Caco-2 (cell line): ENCODE data around the gene UCKL1. TPM values are rescaled to one million over a fixed set of nuclear protein-coding genes. Genes with fewer than 3 reads are reported as not detected.

Experiments
- BruUV-seq: library from RNA; stranded (reverse); fragments of 400-500 nt; replicated peaks from 2 replicates; lab custom pipeline; 2021; lab: Mats Ljungman, UMichigan
- CTCF ChIA-PET: fragments of 300-600 bp; sonication (Branson Sonifier 250); formaldehyde crosslinking; loops from one replicate; lab custom pipeline; 2022; ENCODE audit warnings: antibody characterized with exemption; lab: Charles Lee
- POLR2A ChIA-PET: fragments of 300-600 bp; sonication (Branson Sonifier 250); formaldehyde crosslinking; loops from one replicate; lab custom pipeline; 2022; ENCODE audit warnings: antibody characterized with exemption; lab: Charles Lee
- DNase-seq, 2 experiments: peaks; one replicate each; pipeline versions ENCODE4 v3.0.0 to v3.0.0-alpha.2; 2020 to 2022
- H3K27me3 ChIP-seq: replicated peaks from 2 replicates; pipeline ENCODE4 v1.6.0; 2011; ENCODE audit warnings: low read length; ENCODE audit not compliant: control insufficient read depth, insufficient read depth
- H3K36me3 ChIP-seq: 2 replicates; pipeline ENCODE4 v1.5.1; 2011; ENCODE audit warnings: low read length; ENCODE audit not compliant: control insufficient read depth, insufficient read depth
- H3K4me1 ChIP-seq: fragments of 250-450 bp; sonication (Bioruptor Pico); 2 replicates; pipeline ENCODE4 v1.5.1; 2020; ENCODE audit warnings: mild to moderate bottlenecking
- H3K4me3 ChIP-seq: 2 replicates; pipeline ENCODE4 v1.5.1; 2011; ENCODE audit warnings: low read depth, mild to moderate bottlenecking, control low read depth, low read length
- H3K9me3 ChIP-seq: fragments of 250-450 bp; sonication (Bioruptor Pico); 2 replicates; pipeline ENCODE4 v1.5.1; 2020; ENCODE audit warnings: mild to moderate bottlenecking, moderate library complexity
- H3K27ac Mint-ChIP-seq: one replicate; pipeline ENCODE4 v1.8.0; 2022; ENCODE audit warnings: mixed read lengths; ENCODE audit not compliant: unreplicated experiment
- H3K27me3 Mint-ChIP-seq: one replicate; pipeline ENCODE4 v1.8.0; 2022; ENCODE audit warnings: mixed read lengths; ENCODE audit not compliant: insufficient read depth, unreplicated experiment
- H3K36me3 Mint-ChIP-seq: one replicate; pipeline ENCODE4 v1.8.0; 2022; ENCODE audit warnings: mild to moderate bottlenecking, mixed read lengths; ENCODE audit not compliant: insufficient read depth, unreplicated experiment
- H3K4me1 Mint-ChIP-seq: one replicate; pipeline ENCODE4 v1.8.0; 2022; ENCODE audit warnings: low read depth, mixed read lengths; ENCODE audit not compliant: unreplicated experiment
- H3K4me3 Mint-ChIP-seq: one replicate; pipeline ENCODE4 v1.8.0; 2022; ENCODE audit warnings: mild to moderate bottlenecking, moderate library complexity, mixed read lengths; ENCODE audit not compliant: unreplicated experiment
- H3K9me3 Mint-ChIP-seq: one replicate; pipeline ENCODE4 v1.8.0; 2022; ENCODE audit warnings: mixed read lengths; ENCODE audit not compliant: unreplicated experiment
- intact Hi-C: fragments of 100-400 bp; cut with micrococcal nuclease; formaldehyde crosslinking; loops from one replicate; pipeline ENCODE4 v1.10.0; 2022; ENCODE audit not compliant: unreplicated experiment
- total RNA-seq: library from RNA; stranded (reverse); gene quantifications from 2 replicates; pipeline ENCODE4 v1.2.3, GENCODE V29; 2022
- TF ChIP-seq, protein P1 (sequence below), 2 experiments: fragments of 200-600 bp in 1 of 2; IDR thresholded peaks; 1 replicate in 1 of 2; 2 replicates in 1 of 2; pipeline versions ENCODE4 v1.5.1 to v1.8.0; 2011 to 2022; ENCODE audit warnings: antibody characterized with exemption in 1 of 2, control low read depth in 1 of 2, inconsistent platforms in 1 of 2, low read depth in 1 of 2, low read length in 1 of 2, mild to moderate bottlenecking in 1 of 2, moderate library complexity in 1 of 2; ENCODE audit not compliant: insufficient read depth in 1 of 2, severe bottlenecking in 1 of 2, unreplicated experiment in 1 of 2

UCKL1 gene
- total RNA-seq, 1 experiment from 2014 or later = 101 TPM

- peaks cover 21% of the 10 kb centered on the region for H3K4me1 ChIP-seq
- H3K9me3 ChIP-seq = peaks cover 15% of the 10 kb centered on the region
- BruUV-seq = no TSS peak
- intact Hi-C loops = loop anchor here (5.0 to 10.0 kb wide), 2 partner anchors 104 to 186 kb away; partner anchors contain the start of gene TPD52L2
- Mint-ChIP-seq H3K36me3 (peaks cover 35% of the 10 kb centered on the region), H3K27me3 (peaks cover 3% of the 10 kb centered on the region), H3K4me1 (peaks cover 16% of the 10 kb centered on the region), H3K4me3 (peak overlapping the region; percentile 69), H3K9me3 (peaks cover 6% of the 10 kb centered on the region), H3K27ac (no peak overlapping the region)
- TF ChIP-seq, protein P1, sequence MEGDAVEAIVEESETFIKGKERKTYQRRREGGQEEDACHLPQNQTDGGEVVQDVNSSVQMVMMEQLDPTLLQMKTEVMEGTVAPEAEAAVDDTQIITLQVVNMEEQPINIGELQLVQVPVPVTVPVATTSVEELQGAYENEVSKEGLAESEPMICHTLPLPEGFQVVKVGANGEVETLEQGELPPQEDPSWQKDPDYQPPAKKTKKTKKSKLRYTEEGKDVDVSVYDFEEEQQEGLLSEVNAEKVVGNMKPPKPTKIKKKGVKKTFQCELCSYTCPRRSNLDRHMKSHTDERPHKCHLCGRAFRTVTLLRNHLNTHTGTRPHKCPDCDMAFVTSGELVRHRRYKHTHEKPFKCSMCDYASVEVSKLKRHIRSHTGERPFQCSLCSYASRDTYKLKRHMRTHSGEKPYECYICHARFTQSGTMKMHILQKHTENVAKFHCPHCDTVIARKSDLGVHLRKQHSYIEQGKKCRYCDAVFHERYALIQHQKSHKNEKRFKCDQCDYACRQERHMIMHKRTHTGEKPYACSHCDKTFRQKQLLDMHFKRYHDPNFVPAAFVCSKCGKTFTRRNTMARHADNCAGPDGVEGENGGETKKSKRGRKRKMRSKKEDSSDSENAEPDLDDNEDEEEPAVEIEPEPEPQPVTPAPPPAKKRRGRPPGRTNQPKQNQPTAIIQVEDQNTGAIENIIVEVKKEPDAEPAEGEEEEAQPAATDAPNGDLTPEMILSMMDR (IDR thresholded peaks at IDR 0.05; ENCODE audit: insufficient read depth in 1 of 2, low read depth in 1 of 2, low read length in 1 of 2, severe bottlenecking in 1 of 2, unreplicated experiment in 1 of 2) = no peak
- no peak overlapping the region; the same call in 1 of the 2 replicates for H3K4me3 ChIP-seq
- DNase-seq = no peak
- H3K27me3 ChIP-seq = no peaks in the 10 kb centered on the region
- peaks cover 13% of the 10 kb centered on the region for H3K36me3 ChIP-seq
- ChIA-PET CTCF (no interaction called here), POLR2A (interaction anchor here (0.6 to 0.7 kb wide), 2 partner anchors 12 to 15 kb away, joined by 4 to 9 read pairs; partner anchors contain the start of gene UCKL1)
Measured at GRCh38 chr20:63970714-63971431, 14.7 kb upstream of the UCKL1 start.

GRCh38 chr20:63969838-63970713 lies 13.9 kb upstream of the UCKL1 start, which contains the start of gene ZNF512B:
Gene ZNF512B, minus strand, starts transcription at chr20:63969930. Its CDS starts 1,980 bp downstream, at chr20:63967950.
- DNase-seq = peak; percentile 89 to 95
- intact Hi-C loops = loop anchor here (1.0 to 10.0 kb wide), 3 partner anchors 13 to 185 kb away; partner anchors contain the start of gene TPD52L2
- peaks cover 21% of the 10 kb centered on the region for H3K4me1 ChIP-seq
- Mint-ChIP-seq H3K27me3 (peaks cover 3% of the 10 kb centered on the region), H3K4me1 (peaks cover 16% of the 10 kb centered on the region), H3K9me3 (peaks cover 10% of the 10 kb centered on the region), H3K4me3 (peak within 1 kb of the TSS; percentile 69), H3K27ac (peak within 1 kb of the TSS; percentile 33), H3K36me3 (peaks cover 35% of the 10 kb centered on the region)
- H3K36me3 ChIP-seq = peaks cover 13% of the 10 kb centered on the region
- CTCF ChIA-PET = no interaction called here
- BruUV-seq = TSS peak; percentile 56
- no peaks in the 10 kb centered on the region for H3K27me3 ChIP-seq
- peaks cover 15% of the 10 kb centered on the region for H3K9me3 ChIP-seq
- TF ChIP-seq, protein P1 (IDR thresholded peaks at IDR 0.05; ENCODE audit: insufficient read depth in 1 of 2, low read depth in 1 of 2, low read length in 1 of 2, severe bottlenecking in 1 of 2, unreplicated experiment in 1 of 2) = no peak
- H3K4me3 ChIP-seq = peak within 1 kb of the TSS; percentile 78
- POLR2A ChIA-PET = no interaction called here
